A549 treated with Mapracorat at 1 μM for 4 hours (cell line): Measurements from ENCODE around the gene DIRAS3. TPM values are rescaled to one million over a fixed set of nuclear protein-coding genes. Genes with fewer than 3 reads are reported as not detected.

ENCODE experiments used
- total RNA-seq: library from RNA; stranded (reverse); fragments of 200-300 nt; extraction: Qiagen RNA extraction; gene quantifications from 5 replicates; pipeline ENCODE4 v1.2.3, GENCODE V29; 2022

Gene DIRAS3
- total RNA-seq = 0.92 to 1.5 TPM (median 1.3 TPM) in 5 replicates

GRCh38 chr1:68049941-68050878 lies at the start of gene DIRAS3:
TSS of gene DIRAS3 (minus strand) at chr1:68050627. CDS start at chr1:68047297, 3,330 bp downstream.

Other genes starting within 250 kb of the DIRAS3 start
- 56.6 to 70.6 TPM (median 67.8 TPM) in 5 replicates for gene GNG12, start 217.2 kb downstream of the DIRAS3 start, total RNA-seq
- 15.3 to 18.8 TPM (median 16.7 TPM) in 5 replicates for gene WLS, start 181.9 kb upstream of the DIRAS3 start, total RNA-seq